ENCODE results near the gene NRDE2. TPM values are rescaled to one million over a fixed set of nuclear protein-coding genes. Genes with fewer than 3 reads are reported as not detected.

The NRDE2 gene
- total RNA-seq, 1 donor from 2014 or later: 10.5 TPM

GRCh38 chr14:90319634-90320541 lies 11.9 kb downstream of the NRDE2 start:
- no peak for TF ChIP-seq CTCF (IDR thresholded peaks at IDR 0.05; ENCODE audit: borderline replicate concordance)
- H3K27me3 ChIP-seq (ENCODE audit: low read depth): no peaks in the 10 kb centered on the region

DNA sequence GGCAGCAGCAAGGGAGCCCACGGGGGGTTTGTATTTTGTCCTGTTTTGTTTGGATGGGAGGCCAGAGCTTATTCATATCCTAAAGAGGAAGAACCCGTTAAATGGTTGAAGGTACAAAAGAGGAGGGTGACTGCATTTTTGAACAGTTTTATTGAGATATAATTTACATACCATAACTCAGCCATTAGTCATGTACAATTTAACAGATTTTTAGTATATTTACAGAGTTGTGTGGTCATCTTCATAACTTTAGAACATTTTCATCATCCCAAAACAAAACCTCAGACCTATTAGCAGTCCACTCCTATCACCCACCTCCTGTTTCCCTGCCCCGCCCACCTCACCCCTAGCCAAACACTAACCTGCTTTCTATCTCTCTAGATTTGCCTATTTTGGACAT lies 12.6 kb downstream of the NRDE2 start:
- intact Hi-C loops (cut with micrococcal nuclease): no loop called here
- H3K4me1 ChIP-seq: no peaks in the 10 kb centered on the region
- TF ChIP-seq CTCF (IDR thresholded peaks at IDR 0.05; ENCODE audit: borderline replicate concordance): no peak
- peaks cover 38% of the 10 kb centered on the region for H3K36me3 ChIP-seq
- H3K27ac ChIP-seq (replicated peaks): no peak overlapping the region
- DNase-seq: no peak
- H3K27me3 ChIP-seq (ENCODE audit: low read depth): no peaks in the 10 kb centered on the region
- no peaks in the 10 kb centered on the region for H3K9me3 ChIP-seq (replicated peaks)
- H3K4me3 ChIP-seq: no peak overlapping the region

More at GRCh38 chr14:90319634-90320541, 11.9 kb downstream of the NRDE2 start:
- Histone ChIP-seq H3K4me3 (no peak overlapping the region), H3K36me3 (peaks cover 31% of the 10 kb centered on the region), H3K27ac (replicated peaks) (no peak overlapping the region), H3K4me1 (no peaks in the 10 kb centered on the region), H3K9me3 (replicated peaks) (no peaks in the 10 kb centered on the region)
- intact Hi-C loops (cut with micrococcal nuclease): no loop called here
- DNase-seq: no peak

- TF ChIP-seq CTCF (IDR thresholded peaks at IDR 0.05; ENCODE audit: borderline replicate concordance): no peak
- no peak overlapping the region for H3K4me3 ChIP-seq
- H3K9me3 ChIP-seq (replicated peaks): no peaks in the 10 kb centered on the region
- H3K36me3 ChIP-seq: peaks cover 49% of the 10 kb centered on the region
- DNase-seq: no peak
- no peaks in the 10 kb centered on the region for H3K27me3 ChIP-seq (ENCODE audit: low read depth)
- H3K27ac ChIP-seq (replicated peaks): no peak overlapping the region
- H3K4me1 ChIP-seq: no peaks in the 10 kb centered on the region
- intact Hi-C loops (cut with micrococcal nuclease): no loop called here
These were observed 13.7 kb downstream of the NRDE2 start for GRCh38 chr14:90318016-90318415.

- Histone ChIP-seq H3K27me3 (ENCODE audit: low read depth) (no peaks in the 10 kb centered on the region), H3K4me1 (no peaks in the 10 kb centered on the region), H3K36me3 (peaks cover 52% of the 10 kb centered on the region), H3K9me3 (replicated peaks) (no peaks in the 10 kb centered on the region), H3K4me3 (no peak overlapping the region), H3K27ac (replicated peaks) (no peak overlapping the region)
- no peak for TF ChIP-seq CTCF (IDR thresholded peaks at IDR 0.05; ENCODE audit: borderline replicate concordance)
- no peak for DNase-seq
- intact Hi-C loops (cut with micrococcal nuclease): no loop called here
These were observed 14.5 kb downstream of the NRDE2 start for GRCh38 chr14:90317286-90317685.

GRCh38 chr14:90308561-90308960 lies 23.2 kb downstream of the NRDE2 start:
- H3K4me1 ChIP-seq: no peaks in the 10 kb centered on the region
- H3K9me3 ChIP-seq (replicated peaks): no peaks in the 10 kb centered on the region
- no peaks in the 10 kb centered on the region for H3K27me3 ChIP-seq (ENCODE audit: low read depth)
- H3K4me3 ChIP-seq: no peak overlapping the region
- TF ChIP-seq CTCF (IDR thresholded peaks at IDR 0.05; ENCODE audit: borderline replicate concordance): no peak
- H3K27ac ChIP-seq (replicated peaks): no peak overlapping the region
- H3K36me3 ChIP-seq: peaks cover 82% of the 10 kb centered on the region
- DNase-seq: no peak
- intact Hi-C loops (cut with micrococcal nuclease): no loop called here
